ENCODE measurements around the gene SASH1.

GRCh38 chr6:148521586-148521985 is 178.9 kb downstream of the SASH1 start:
- TF ChIP-seq CTCF (IDR thresholded peaks at IDR 0.05) (no peak), POLR2A (IDR thresholded peaks at IDR 0.05) (no peak)
